CD4-positive, alpha-beta T cell treated with Interleukin-6 at 100 ng/mL for 8 hours (primary cell): ENCODE results near the gene HEATR9.

Experiments used
- DNase-seq: peaks from one replicate; pipeline ENCODE4 v3.0.0-alpha.2; 2020; ENCODE audit warnings: mixed read lengths, low spot score

The HEATR9 gene

DNA sequence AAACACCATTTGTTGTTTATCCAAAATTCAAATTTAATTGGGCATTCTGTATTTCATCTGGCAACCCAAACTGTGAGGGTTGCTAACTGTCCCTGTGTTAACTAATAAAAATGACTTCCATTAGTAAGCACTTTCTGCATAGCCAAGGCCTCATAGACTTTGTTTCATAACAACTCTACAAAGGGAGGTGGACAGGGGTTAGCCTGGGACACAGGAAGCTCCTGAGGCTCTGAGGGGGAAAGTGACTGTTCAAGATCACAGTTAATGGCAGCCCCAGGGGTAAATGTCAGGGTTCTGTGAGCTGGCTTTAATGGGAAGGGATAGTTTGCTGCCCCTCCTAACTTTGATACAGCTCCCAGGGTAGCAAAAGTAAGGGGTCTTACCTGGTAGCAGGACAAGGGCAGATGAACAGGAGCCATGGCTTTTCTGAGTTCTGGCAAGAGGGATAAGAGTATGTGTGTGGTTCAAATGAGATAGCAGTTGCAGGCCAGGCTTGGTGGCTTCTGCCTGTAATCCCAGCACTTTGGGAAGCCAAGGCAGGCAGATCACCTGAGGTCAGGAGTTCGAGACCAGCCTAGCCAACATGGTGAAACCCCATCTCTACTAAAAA, 2.2 kb downstream of the HEATR9 start:
- DNase-seq = no peak

DNA sequence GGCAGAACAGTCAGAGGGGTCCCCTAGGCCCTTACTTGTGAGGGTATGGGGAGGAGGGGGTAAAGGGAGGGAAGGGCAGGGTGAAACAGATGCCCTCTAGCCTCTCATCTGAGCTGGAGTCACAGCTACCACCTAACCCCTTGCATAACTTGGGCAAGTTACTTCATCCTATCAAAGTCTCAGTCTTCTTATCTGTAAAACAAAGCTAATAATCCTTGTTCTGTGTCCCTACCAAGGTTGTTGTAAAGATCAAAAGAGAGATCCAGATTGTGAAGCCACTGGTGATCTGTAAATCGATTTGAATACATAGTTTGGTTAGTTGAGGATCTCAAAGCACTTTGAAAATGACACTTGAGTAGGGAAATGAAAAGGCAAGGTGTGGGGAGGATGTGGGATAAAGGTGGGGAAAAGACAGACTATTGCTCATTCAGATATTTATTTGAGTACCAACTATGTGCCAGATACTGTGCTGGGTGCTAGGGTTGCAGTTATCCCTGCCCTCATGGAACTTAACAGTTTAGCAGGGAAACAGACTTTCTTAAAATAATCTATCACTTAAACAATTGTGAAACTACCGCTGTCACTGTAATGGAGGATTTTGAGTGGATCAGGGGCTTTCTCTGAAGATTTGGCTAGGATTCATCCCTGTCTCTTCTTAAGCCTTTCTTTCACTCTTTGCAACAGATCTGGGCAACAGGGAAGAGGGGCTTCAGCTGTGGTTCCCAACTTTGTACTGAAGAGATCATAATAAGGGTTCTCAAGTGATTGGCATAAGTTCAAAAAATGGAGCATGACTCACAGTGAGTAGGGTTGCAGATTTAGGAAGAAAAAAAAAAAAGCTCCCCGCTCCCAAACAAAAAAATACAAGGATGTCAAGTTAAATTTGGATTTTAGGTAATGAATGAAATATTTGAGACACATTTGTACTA, 3.0 kb downstream of the HEATR9 start:
- DNase-seq = no peak

DNA sequence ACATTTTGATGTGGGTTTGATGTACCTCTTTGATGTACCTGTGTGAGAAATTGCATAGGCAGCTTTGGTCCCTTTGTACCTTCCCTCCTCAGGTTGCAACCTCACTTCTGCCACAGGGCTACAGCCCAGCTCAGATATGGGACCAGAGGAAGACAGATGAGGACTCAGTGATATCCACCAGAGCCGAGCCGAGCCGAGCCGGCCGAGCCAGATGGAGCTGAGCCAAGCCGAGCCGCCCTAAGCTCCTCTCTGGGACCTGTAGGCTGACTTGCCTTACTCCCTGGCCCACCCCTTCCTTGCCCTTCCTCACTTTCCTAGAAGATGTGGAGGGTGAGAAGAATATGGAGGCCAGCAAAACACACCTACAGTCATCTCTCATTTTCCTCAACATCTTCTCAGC, 3.8 kb downstream of the HEATR9 start:
- DNase-seq = no peak

DNA sequence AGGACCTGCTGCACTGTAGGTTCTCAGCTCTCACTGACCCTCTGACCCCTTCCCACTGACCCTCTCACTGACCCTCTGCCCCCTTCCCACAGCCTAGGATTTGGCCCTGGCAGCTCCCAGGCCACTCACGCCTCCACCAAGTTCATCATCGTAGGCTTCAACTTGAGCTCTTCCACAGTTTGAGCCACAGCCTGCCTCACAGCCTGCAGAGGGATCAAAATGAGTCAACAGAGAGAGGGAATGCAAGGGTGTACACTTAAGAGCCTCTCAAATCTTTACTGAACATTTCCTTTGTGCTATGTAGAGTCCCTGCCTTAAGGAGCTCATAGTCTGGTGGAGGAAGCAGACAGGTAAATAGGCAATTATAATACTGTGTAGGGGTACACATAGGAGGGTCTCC, 12.1 kb downstream of the HEATR9 start:
- no peak for DNase-seq

DNA sequence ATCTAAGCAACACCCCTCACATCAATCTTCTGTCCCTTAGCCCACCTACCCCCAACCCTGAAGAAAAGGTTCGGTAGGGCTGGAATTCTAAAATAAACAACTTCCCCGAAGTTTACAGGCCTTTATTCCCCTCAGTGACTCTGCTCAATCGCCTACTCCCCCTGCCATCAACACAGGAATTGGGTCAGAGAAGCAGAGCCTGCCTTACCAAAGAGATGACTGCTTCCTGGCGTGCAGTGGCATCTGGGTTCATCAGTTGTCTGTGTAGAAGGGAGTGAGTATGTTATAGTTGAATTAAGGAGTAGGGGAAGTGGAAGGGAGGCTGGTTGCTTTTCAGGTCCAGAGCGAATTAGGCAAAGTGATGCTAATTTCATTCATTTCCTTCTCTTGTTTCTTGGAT, 12.7 kb downstream of the HEATR9 start:
- DNase-seq = no peak

- DNase-seq = peak; percentile 68
These were observed 19.0 kb downstream of the HEATR9 start for GRCh38 chr17:35849469-35850348.

DNA sequence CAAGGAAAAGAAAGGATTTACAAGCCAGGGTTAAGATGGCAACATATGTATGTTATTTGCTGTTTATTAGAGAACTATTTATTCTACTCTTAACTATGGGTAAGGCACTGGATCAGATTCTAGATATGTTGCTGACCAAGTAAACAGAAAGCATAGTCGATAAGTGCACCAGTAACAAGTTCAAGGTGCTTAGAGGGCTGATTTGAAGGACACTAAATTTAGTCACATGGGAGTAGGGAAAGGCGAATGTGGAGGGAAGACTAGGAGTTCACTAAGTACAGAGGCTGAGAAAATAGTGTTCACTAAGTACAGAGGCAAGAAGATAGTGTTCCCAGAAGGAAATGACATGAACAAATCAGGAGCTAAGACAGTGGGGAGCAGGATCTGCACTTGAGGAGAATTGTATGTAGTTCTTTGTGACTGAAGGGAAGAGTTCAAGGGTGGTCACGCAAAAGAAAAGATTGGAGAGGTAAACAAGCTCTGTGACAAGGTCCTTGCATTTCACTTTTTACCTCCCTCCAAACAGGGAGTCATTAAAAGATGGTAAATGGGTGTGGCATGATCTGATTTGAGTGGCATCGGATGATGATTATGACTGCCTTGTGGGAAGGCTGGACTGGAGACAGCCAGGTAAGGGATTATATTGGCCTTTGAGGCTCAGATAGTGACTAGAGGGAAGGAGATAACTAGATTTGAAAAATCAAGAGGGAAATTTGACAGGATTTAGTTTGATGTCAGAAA, 20.9 kb downstream of the HEATR9 start:
- no peak for DNase-seq

DNA sequence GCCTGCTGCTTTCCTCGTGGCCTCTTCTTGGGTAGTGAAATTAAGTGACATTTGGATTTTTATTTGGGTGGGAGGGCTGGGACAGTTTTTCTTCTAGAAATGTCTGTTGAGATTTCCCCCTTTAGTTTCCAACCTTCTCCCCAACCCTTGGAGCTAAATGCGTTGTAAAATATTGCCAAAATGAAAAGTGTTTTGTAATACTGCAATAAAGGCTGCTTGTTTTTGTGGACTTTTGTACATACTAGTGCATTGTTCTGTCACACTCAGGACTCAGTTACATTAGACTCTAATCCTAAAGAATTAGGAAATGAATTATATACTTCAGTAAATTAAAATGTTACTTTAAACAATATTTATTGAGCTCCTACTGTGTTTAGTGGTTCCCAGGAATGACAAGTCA, 21.7 kb downstream of the HEATR9 start:
- DNase-seq = no peak

DNA sequence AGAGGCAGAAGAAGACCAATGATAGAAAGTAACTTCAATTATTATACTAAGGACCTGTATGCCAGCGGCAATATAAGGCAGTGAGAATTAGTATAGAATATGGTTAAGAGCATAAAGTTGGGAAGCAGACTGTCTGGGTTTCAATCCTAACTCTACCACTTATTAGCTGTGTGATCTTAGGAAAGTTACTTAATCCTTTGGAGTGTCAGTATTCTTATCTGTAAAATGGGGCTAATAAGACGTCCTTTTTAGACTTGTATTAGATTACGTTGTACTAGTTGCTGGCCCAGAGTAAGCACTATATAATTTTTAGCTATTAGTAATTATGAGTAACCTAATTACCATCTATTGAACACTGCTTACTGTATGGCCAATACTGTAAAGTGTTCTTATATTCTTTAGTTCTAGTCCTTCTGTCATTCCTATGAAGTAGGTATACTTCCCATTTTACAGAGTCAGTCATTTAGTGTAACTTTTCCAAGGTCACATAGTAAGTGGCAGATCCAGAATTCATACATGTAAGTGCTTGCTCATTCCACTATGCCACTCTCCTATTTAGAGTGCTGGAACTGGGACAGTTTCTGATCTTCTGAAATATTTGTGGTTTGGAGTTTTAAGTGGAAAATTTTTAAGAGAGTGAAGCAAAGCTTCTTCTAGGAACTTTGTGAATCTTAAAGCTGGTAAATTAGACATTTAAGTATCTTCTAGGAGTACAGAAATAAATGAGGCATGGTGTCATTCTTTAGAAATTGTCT, 22.5 kb downstream of the HEATR9 start:
- no peak for DNase-seq

DNA sequence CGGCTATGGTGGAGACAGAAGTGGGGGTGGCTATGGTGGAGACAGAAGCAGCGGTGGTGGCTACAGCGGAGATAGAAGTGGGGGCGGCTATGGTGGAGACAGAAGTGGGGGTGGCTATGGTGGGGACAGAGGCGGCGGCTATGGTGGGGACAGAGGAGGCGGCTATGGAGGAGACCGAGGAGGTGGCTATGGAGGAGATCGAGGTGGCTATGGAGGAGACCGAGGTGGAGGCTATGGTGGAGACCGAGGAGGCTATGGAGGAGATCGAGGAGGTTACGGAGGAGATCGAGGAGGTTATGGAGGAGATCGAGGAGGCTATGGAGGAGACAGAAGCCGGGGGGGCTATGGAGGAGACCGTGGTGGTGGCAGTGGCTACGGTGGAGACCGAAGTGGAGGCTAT, 24.1 kb downstream of the HEATR9 start:
- no peak for DNase-seq

DNA sequence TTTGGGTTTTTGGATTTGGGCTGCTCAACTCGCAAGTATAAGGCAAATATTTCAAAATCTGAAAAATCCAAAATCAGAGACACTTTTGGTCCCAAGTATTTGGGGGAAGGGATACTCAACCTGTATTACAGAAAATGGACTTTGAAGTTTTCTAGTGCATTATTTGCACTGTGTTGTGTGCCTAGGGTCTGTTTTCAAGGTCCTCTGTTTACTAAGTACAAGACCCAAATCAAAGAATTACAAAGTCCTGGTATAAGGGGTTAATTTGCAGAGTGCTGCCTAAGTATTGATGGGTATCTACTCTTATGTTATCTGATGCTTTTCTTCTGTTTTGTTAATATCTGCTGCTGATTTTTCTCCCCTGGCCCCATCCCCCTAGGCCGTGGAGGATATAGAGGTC, 25.0 kb downstream of the HEATR9 start:
- DNase-seq = no peak

- DNase-seq = no peak
These were observed 26.5 kb downstream of the HEATR9 start for GRCh38 chr17:35842239-35842638.

DNA sequence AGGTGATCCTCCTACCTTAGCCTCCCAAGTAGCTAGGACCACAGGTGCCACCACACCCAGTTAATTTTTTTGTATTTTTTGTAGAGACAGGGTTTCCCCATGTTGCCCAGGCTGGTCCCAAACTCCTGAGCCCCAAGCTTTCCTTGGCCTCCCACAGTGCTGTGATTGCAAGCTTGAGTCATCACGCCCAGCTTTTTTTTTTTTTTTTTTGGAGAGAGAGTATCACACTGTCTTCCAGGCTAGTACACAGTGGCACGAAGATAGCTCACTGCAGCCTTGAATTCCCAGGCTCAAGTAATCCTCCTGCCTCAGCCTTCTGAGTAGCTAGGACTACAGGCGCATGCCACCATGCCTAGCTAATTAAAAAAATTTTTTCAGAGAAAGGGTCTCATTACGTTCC, 27.2 kb downstream of the HEATR9 start:
- DNase-seq = no peak

DNA sequence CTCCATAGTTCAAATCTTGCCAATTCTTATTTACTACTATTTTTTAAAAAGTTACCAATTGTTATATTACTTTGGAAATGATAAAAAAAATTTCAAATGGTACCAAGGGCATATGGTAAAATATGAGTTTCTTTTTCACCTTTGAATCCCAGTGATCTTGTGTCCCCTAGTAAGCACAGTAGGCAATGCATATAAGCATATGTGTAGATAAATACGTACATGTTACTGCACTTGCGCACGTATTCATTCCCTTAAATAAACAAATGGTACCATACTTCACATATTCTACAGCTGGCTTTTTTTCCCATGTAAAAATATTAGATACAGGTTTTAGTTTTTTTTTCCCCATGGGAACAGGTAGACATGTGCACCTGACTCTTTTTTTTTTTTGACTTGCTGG, 27.6 kb downstream of the HEATR9 start:
- no peak for DNase-seq

DNA sequence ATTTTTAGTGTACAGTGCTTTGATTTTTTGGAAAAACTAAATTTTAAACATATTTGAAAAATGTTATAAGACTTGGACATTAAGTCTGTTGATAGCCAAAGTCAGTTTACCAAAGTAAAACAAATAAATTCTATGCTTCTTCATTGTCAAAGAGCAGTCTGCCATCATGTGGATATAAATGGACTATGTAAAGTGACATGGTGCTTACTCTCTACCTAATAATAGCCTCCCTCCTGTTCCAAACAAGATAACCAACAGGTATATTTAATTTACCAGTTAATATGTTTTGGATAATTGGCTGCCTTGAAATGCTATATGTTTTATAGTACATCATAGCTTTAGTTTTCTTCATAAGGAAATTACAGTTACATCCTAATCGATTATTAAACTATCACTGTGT, 43.5 kb downstream of the HEATR9 start:
- DNase-seq = no peak

DNA sequence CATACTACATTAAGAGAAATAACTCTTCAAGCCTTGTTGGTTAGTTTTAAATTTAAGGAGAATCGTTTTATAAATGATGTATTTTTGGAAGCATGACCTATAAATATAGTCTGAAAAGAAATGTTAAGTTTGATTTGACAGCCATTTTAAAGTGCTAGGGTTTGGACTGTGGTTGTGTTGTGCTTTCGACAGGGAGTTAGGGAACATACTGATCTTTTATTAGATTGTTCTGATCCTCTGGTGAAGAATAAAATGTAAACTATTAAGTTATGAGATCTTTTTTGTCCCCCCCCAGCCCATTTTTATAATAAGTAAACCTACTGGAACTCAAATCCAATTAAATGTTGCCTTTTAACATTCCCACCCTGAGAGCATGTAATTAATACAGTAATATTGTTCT, 47.4 kb downstream of the HEATR9 start:
- DNase-seq = no peak

DNA sequence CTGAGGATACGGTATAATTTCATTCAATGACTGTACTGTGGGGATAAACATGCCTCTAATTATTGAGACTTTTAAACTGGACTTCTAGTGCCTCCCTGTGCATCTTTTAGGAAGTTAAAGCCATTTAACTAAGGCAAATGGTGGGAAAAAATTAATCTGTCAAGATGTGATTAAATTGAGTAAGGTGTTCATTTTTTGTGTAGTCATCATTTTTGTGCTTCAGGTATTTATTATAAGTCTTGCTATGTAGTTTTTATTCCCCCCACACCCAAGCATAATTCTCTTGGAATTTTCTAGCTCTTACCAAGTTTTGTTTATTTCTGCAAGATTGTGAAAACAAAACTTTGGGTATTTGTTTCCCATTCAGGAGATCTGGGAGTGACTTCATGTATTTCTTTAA, 49.2 kb downstream of the HEATR9 start:
- no peak for DNase-seq

- no peak for DNase-seq
These were observed 51.5 kb downstream of the HEATR9 start for GRCh38 chr17:35817196-35817595.

DNA sequence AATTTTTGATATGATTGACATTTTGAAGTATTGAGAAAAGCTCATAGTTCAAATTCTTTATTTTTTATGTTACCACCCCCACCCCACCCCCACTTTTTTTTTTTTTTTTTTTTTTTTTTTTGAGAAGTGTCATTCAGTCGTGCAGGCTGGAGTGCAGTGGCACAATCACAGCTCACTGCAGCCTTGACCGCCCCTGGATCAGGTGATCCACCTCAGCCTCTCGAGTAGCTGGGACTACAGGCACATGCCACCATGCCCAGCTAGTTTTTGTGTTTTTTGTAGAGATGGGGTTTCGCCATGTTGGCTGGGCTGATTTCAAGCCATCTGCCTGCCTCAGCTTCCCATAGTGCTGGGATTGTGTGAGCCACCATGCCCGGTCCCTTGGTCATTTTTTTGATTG, 52.0 kb downstream of the HEATR9 start:
- DNase-seq = no peak

- DNase-seq = no peak
These were observed 56.2 kb downstream of the HEATR9 start for GRCh38 chr17:35812456-35812855.

GRCh38 chr17:35811759-35812158, 56.9 kb downstream of the HEATR9 start:
- no peak for DNase-seq
